NCI-H2171 (cell line): ENCODE data around the gene EBF4.
"Not testable (repeated sequence)": the region's sequence is repeated elsewhere in the genome, so short reads cannot be mapped to it uniquely, and the experiment has no call there.

Source experiments
- DNase-seq: peaks from one replicate; lab custom pipeline; 2025; lab: John Stamatoyannopoulos, UW

The EBF4 gene

GRCh38 chr20:2673453-2673852 lies 19.1 kb upstream of the EBF4 start:
- DNase-seq = no peak

GRCh38 chr20:2680046-2680445 lies 12.5 kb upstream of the EBF4 start:
- no peak for DNase-seq

GRCh38 chr20:2682040-2682439 lies 10.5 kb upstream of the EBF4 start:
- DNase-seq = not testable (repeated sequence)

- not testable (repeated sequence) for DNase-seq
Measured at GRCh38 chr20:2684817-2685216, 7.8 kb upstream of the EBF4 start.

- no peak for DNase-seq
Measured at GRCh38 chr20:2687514-2687913, 5.1 kb upstream of the EBF4 start.

- DNase-seq = no peak
Measured at GRCh38 chr20:2688041-2688591, 4.5 kb upstream of the EBF4 start.

- no peak for DNase-seq
Measured at GRCh38 chr20:2690213-2690612, 2.4 kb upstream of the EBF4 start.

GRCh38 chr20:2690718-2691117 lies 1.9 kb upstream of the EBF4 start:
- no peak for DNase-seq

- no peak for DNase-seq
Measured at GRCh38 chr20:2691127-2691526, 1.5 kb upstream of the EBF4 start.

GRCh38 chr20:2691663-2692035 lies 931 bp upstream of the EBF4 start:
- no peak for DNase-seq

- DNase-seq = peak; percentile 46
Measured at GRCh38 chr20:2692886-2693285, 306 bp downstream of the EBF4 start.

- DNase-seq = peak; percentile 71
Measured at GRCh38 chr20:2693286-2694007, 867 bp downstream of the EBF4 start.

- no peak for DNase-seq
Measured at GRCh38 chr20:2694008-2694471, 1.5 kb downstream of the EBF4 start.

GRCh38 chr20:2694519-2694918 lies 1.9 kb downstream of the EBF4 start:
- no peak for DNase-seq

- no peak for DNase-seq
Measured at GRCh38 chr20:2695206-2695983, 2.8 kb downstream of the EBF4 start.

- not testable (repeated sequence) for DNase-seq
Measured at GRCh38 chr20:2695984-2696525, 3.5 kb downstream of the EBF4 start.

- DNase-seq = no peak
Measured at GRCh38 chr20:2696646-2697045, 4.1 kb downstream of the EBF4 start.

- no peak for DNase-seq
Measured at GRCh38 chr20:2697768-2698167, 5.2 kb downstream of the EBF4 start.

- no peak for DNase-seq
Measured at GRCh38 chr20:2698186-2698817, 5.7 kb downstream of the EBF4 start.

GRCh38 chr20:2698912-2699311 lies 6.3 kb downstream of the EBF4 start:
- no peak for DNase-seq

- no peak for DNase-seq
Measured at GRCh38 chr20:2699775-2700413, 7.3 kb downstream of the EBF4 start.
